ENCODE measurements around the gene TBCK.
A peak's percentile ranks its signal among the peaks of the same experiment; 100 is the strongest.

GRCh38 chr4:106201373-106201772, 114.6 kb downstream of the TBCK start:
- TF ChIP-seq, protein P1, sequence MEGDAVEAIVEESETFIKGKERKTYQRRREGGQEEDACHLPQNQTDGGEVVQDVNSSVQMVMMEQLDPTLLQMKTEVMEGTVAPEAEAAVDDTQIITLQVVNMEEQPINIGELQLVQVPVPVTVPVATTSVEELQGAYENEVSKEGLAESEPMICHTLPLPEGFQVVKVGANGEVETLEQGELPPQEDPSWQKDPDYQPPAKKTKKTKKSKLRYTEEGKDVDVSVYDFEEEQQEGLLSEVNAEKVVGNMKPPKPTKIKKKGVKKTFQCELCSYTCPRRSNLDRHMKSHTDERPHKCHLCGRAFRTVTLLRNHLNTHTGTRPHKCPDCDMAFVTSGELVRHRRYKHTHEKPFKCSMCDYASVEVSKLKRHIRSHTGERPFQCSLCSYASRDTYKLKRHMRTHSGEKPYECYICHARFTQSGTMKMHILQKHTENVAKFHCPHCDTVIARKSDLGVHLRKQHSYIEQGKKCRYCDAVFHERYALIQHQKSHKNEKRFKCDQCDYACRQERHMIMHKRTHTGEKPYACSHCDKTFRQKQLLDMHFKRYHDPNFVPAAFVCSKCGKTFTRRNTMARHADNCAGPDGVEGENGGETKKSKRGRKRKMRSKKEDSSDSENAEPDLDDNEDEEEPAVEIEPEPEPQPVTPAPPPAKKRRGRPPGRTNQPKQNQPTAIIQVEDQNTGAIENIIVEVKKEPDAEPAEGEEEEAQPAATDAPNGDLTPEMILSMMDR (conservative IDR thresholded peaks at IDR 0.05; ENCODE audit: low read length) = peak; percentile 76
- TF ChIP-seq EZH2phosphoT487 (IDR thresholded peaks at IDR 0.05; ENCODE audit: borderline replicate concordance, low read depth, low read length) = no peak

Data from OCI-LY7 (cell line).